ENCODE results near the gene CCNG2.
A peak's percentile ranks its signal among the peaks of the same experiment; 100 is the strongest.
"Not testable (repeated sequence)": the region's sequence is repeated elsewhere in the genome, so short reads cannot be mapped to it uniquely, and the experiment has no call there.

CCNG2 gene

GRCh38 chr4:77137448-77137847 lies 19.6 kb upstream of the CCNG2 start:
- H3K27me3 Mint-ChIP-seq; H3K4me3 Mint-ChIP-seq; H3K9me3 Mint-ChIP-seq; H3K27ac Mint-ChIP-seq; H3K4me1 Mint-ChIP-seq (ENCODE audit: low read depth); H3K36me3 Mint-ChIP-seq (ENCODE audit: low read depth): not testable (repeated sequence)

- H3K4me1 Mint-ChIP-seq (ENCODE audit: low read depth): peaks cover 18% of the 10 kb centered on the region
- no peak overlapping the region for H3K4me3 Mint-ChIP-seq
- no peaks in the 10 kb centered on the region for H3K36me3 Mint-ChIP-seq (ENCODE audit: low read depth)
- no peaks in the 10 kb centered on the region for H3K27me3 Mint-ChIP-seq
- H3K27ac Mint-ChIP-seq: no peak overlapping the region
- no peaks in the 10 kb centered on the region for H3K9me3 Mint-ChIP-seq
These were observed 14.9 kb upstream of the CCNG2 start for GRCh38 chr4:77141964-77142645.

DNA sequence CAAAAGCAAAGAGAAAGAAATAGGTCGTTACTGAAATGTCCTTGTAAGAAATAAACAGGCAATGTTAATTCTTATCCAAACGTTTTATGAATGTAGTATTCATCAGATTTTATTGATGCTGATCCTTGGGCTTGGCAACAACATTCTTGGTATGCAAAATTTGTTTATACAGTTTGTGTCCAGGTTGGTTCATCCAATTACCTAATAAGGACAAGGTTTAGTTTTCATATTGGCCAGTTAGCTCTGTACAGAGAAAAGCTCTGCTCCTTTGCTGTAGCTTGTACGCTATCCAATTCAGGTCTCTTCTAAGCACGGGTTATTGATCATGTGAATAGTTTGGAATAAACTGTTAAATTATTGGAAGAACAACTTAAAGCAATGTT lies 14.4 kb upstream of the CCNG2 start:
- Mint-ChIP-seq H3K4me1 (ENCODE audit: low read depth) (peaks cover 18% of the 10 kb centered on the region), H3K27me3 (no peaks in the 10 kb centered on the region), H3K4me3 (no peak overlapping the region), H3K9me3 (no peaks in the 10 kb centered on the region), H3K36me3 (ENCODE audit: low read depth) (no peaks in the 10 kb centered on the region), H3K27ac (no peak overlapping the region)

DNA sequence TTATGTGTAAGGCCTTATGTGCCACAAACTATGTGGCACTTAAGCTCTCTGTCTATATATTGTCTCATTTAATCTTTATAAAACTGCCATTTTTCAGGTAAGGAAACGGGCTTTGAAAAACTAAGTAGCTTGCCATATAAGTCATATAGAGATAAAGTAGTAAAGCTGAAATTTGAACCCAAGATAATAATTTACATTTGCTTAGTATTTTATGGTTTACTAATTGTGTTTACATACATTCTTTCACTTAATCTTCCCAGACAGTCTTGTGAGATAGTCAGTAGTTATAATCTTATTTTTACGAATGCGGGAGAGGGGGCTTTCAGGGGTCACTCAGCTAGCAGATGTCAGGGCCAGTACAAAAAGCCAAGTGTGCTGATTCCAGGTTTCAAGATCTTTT lies 13.9 kb upstream of the CCNG2 start:
- H3K27me3 Mint-ChIP-seq: no peaks in the 10 kb centered on the region
- H3K27ac Mint-ChIP-seq: no peak overlapping the region
- H3K4me1 Mint-ChIP-seq (ENCODE audit: low read depth): peaks cover 18% of the 10 kb centered on the region
- H3K36me3 Mint-ChIP-seq (ENCODE audit: low read depth): no peaks in the 10 kb centered on the region
- no peak overlapping the region for H3K4me3 Mint-ChIP-seq
- no peaks in the 10 kb centered on the region for H3K9me3 Mint-ChIP-seq

DNA sequence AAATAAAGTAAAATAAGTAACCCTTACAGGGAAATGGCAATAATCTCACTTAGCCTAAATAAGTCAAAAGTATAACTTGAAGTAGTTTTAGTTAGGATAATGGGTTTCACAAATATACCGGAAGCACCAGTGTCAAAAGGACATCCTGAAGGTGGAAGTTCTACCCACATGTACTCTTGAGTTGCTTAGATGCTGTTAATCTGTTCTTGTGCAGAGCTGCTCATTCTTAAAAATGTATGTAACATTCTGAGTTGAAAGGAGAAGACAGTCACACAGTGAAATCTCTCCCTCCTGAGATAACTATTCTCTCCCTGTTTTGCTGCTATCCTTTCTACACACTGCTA lies 11.2 kb upstream of the CCNG2 start:
- Mint-ChIP-seq H3K27me3 (no peaks in the 10 kb centered on the region), H3K9me3 (no peaks in the 10 kb centered on the region), H3K36me3 (ENCODE audit: low read depth) (no peaks in the 10 kb centered on the region), H3K27ac (no peak overlapping the region), H3K4me1 (ENCODE audit: low read depth) (peaks cover 18% of the 10 kb centered on the region), H3K4me3 (no peak overlapping the region)

GRCh38 chr4:77146186-77147078 lies 10.6 kb upstream of the CCNG2 start:
- H3K9me3 Mint-ChIP-seq: no peaks in the 10 kb centered on the region
- H3K27ac Mint-ChIP-seq: peak overlapping the region; percentile 39
- H3K36me3 Mint-ChIP-seq (ENCODE audit: low read depth): no peaks in the 10 kb centered on the region
- H3K27me3 Mint-ChIP-seq: no peaks in the 10 kb centered on the region
- H3K4me3 Mint-ChIP-seq: no peak overlapping the region
- peaks cover 18% of the 10 kb centered on the region for H3K4me1 Mint-ChIP-seq (ENCODE audit: low read depth)

- H3K36me3 Mint-ChIP-seq (ENCODE audit: low read depth): no peaks in the 10 kb centered on the region
- H3K9me3 Mint-ChIP-seq: no peaks in the 10 kb centered on the region
- no peaks in the 10 kb centered on the region for H3K27me3 Mint-ChIP-seq
- peak overlapping the region; percentile 11 for H3K27ac Mint-ChIP-seq
- H3K4me3 Mint-ChIP-seq: no peak overlapping the region
- peaks cover 18% of the 10 kb centered on the region for H3K4me1 Mint-ChIP-seq (ENCODE audit: low read depth)
These were observed 9.8 kb upstream of the CCNG2 start for GRCh38 chr4:77147079-77147782.

DNA sequence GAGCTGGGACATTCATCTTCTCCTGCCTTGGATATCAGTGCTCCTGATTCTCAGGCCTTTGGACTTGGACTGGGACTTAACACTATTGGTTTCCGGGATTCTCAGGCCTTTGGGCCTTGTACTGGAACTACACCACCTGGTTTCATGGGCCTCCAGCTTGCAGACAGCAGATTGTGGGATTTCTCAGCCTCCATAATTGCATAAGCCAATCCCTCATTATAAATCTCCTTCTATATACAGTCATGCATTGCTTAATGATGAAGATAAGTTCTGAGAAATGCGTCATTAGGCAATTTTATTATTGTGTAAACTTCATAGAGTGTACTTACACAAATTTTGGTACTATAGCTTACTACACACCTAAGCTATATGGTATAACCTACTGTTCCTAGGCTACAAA lies 8.9 kb upstream of the CCNG2 start:
- Mint-ChIP-seq H3K4me1 (ENCODE audit: low read depth) (peaks cover 22% of the 10 kb centered on the region), H3K4me3 (no peak overlapping the region), H3K27ac (no peak overlapping the region), H3K27me3 (no peaks in the 10 kb centered on the region), H3K9me3 (no peaks in the 10 kb centered on the region), H3K36me3 (ENCODE audit: low read depth) (no peaks in the 10 kb centered on the region)

GRCh38 chr4:77149789-77150188 lies 7.2 kb upstream of the CCNG2 start:
- Mint-ChIP-seq H3K4me1 (ENCODE audit: low read depth) (peaks cover 33% of the 10 kb centered on the region), H3K9me3 (no peaks in the 10 kb centered on the region), H3K36me3 (ENCODE audit: low read depth) (no peaks in the 10 kb centered on the region), H3K27me3 (no peaks in the 10 kb centered on the region), H3K4me3 (no peak overlapping the region), H3K27ac (no peak overlapping the region)

- H3K9me3 Mint-ChIP-seq: no peaks in the 10 kb centered on the region
- no peak overlapping the region for H3K27ac Mint-ChIP-seq
- no peak overlapping the region for H3K4me3 Mint-ChIP-seq
- H3K27me3 Mint-ChIP-seq: no peaks in the 10 kb centered on the region
- peaks cover 38% of the 10 kb centered on the region for H3K4me1 Mint-ChIP-seq (ENCODE audit: low read depth)
- H3K36me3 Mint-ChIP-seq (ENCODE audit: low read depth): no peaks in the 10 kb centered on the region
These were observed 5.8 kb upstream of the CCNG2 start for GRCh38 chr4:77151241-77151640.

DNA sequence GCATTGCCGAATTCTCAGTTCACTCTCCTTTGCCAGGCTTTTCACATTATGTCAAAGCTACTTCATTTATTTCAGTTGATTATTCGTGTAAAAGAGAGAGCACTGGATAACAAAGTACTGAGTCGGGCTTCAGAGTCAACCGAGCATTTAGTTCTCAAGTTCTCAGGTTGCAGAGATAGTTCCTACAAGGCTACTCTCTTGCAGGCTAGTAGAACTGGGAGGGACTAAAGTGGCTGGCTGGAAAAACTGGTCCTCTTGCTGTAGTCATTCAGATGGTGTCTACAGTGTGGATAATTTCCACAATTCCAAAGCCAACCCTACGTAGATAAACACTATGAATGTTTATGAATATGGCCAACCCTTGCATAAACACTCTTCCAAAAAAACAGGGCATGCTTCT lies 4.6 kb upstream of the CCNG2 start:
- no peak overlapping the region for H3K4me3 Mint-ChIP-seq
- no peaks in the 10 kb centered on the region for H3K36me3 Mint-ChIP-seq (ENCODE audit: low read depth)
- H3K9me3 Mint-ChIP-seq: no peaks in the 10 kb centered on the region
- no peak overlapping the region for H3K27ac Mint-ChIP-seq
- no peaks in the 10 kb centered on the region for H3K27me3 Mint-ChIP-seq
- H3K4me1 Mint-ChIP-seq (ENCODE audit: low read depth): peaks cover 37% of the 10 kb centered on the region

GRCh38 chr4:77153006-77153405 lies 4.0 kb upstream of the CCNG2 start:
- Mint-ChIP-seq H3K27ac (no peak overlapping the region), H3K9me3 (no peaks in the 10 kb centered on the region), H3K27me3 (no peaks in the 10 kb centered on the region), H3K4me1 (ENCODE audit: low read depth) (peaks cover 37% of the 10 kb centered on the region), H3K36me3 (ENCODE audit: low read depth) (no peaks in the 10 kb centered on the region), H3K4me3 (no peak overlapping the region)

GRCh38 chr4:77154065-77154464 lies 2.9 kb upstream of the CCNG2 start:
- no peaks in the 10 kb centered on the region for H3K9me3 Mint-ChIP-seq
- H3K27me3 Mint-ChIP-seq: no peaks in the 10 kb centered on the region
- peaks cover 45% of the 10 kb centered on the region for H3K4me1 Mint-ChIP-seq (ENCODE audit: low read depth)
- H3K36me3 Mint-ChIP-seq (ENCODE audit: low read depth): no peaks in the 10 kb centered on the region
- no peak overlapping the region for H3K4me3 Mint-ChIP-seq
- no peak overlapping the region for H3K27ac Mint-ChIP-seq

GRCh38 chr4:77154761-77155499 lies 2.1 kb upstream of the CCNG2 start:
- Mint-ChIP-seq H3K36me3 (ENCODE audit: low read depth) (no peaks in the 10 kb centered on the region), H3K27ac (no peak overlapping the region), H3K27me3 (no peaks in the 10 kb centered on the region), H3K4me1 (ENCODE audit: low read depth) (peaks cover 53% of the 10 kb centered on the region), H3K9me3 (no peaks in the 10 kb centered on the region), H3K4me3 (peak overlapping the region; percentile 5)
